ENCODE results near the gene SKOR1.

SKOR1 gene

DNA sequence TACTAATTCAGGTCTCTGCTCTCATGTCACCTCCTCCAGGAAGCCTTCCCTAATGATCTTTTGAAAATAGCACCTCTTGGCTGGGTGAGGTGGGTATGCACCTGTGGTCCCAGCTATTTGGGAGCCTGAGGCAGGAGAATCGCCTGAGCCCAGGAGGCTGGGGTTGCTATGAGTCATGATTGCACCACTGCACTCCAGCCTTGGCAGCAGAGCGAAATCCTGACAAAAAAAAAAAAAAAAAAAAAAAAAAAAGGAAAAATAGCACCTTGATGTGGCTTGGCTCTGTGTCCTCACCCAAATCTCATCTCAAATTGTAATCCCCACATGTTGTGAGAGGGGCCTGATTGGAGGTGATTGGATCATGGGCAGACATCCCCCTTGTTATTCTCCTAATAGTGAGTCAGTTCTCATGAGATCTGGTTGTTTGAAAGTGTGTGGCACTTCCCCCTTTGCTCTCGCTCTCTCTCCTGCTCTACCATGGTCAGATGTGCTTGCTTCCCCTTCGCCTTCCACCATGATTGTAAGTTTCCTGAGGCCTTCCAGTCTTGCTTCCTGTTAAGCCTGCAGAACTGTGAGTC, 25.8 kb downstream of the SKOR1 start:
- H3K9me3 ChIP-seq: no peaks in the 10 kb centered on the region
- H3K27me3 ChIP-seq (ENCODE audit: low read depth): no peaks in the 10 kb centered on the region
- in situ Hi-C loops (cut with MboI; ENCODE audit: low sequenced_read_pairs): no loop called here
- no peaks in the 10 kb centered on the region for H3K36me3 ChIP-seq (replicated peaks)
- no peak overlapping the region for H3K4me3 ChIP-seq
- peak in 1 of 2 experiments; percentile 8 for DNase-seq (ENCODE audit: low spot score in 2 of 2)
- peaks cover 5% of the 10 kb centered on the region for H3K4me1 ChIP-seq

DNA sequence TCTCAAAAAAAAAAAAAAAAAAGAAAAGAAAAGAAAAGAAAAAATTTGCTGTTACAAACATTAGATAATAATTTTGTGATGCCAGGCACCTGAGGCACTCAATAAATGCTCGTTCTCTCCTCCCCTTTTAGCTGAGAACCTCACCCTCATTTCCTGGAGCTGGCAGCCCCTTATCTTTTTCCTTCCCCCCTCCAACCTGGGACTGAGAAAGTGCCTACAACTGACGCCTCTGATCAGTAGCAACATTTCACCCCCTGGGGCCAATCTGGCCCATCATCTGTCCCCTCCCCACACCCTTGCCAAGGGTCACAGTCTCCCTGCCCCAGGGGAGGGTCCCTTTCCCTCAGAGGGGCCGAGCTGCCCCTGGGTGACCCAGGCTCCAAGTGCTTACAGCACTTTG, 27.1 kb downstream of the SKOR1 start:
- in situ Hi-C loops (cut with MboI; ENCODE audit: low sequenced_read_pairs): no loop called here
- H3K36me3 ChIP-seq (replicated peaks): no peaks in the 10 kb centered on the region
- H3K4me1 ChIP-seq: no peaks in the 10 kb centered on the region

DNA sequence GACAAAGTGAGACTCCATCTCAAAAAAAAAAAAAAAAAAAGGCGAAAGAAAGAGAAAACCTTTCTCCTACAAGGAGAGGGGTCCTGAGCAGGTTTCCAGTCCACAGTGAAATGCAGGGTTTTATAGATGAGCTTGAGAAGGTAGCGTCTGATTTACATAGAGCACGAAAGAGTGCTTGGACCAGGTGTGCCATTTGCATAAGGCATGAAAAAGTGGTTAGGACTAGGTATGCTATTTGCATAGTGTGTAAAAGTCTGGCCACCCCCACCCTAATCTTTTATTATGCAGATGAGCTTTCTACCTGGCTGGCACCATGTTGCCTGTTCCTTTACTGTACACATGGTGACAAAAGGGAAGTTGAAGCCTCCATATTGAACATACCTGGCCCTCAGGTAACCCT, 28.1 kb downstream of the SKOR1 start:
- Histone ChIP-seq H3K4me3 (no peak overlapping the region), H3K27me3 (ENCODE audit: low read depth) (no peaks in the 10 kb centered on the region), H3K4me1 (no peaks in the 10 kb centered on the region), H3K36me3 (replicated peaks) (no peaks in the 10 kb centered on the region), H3K9me3 (no peaks in the 10 kb centered on the region)
- DNase-seq (ENCODE audit: low spot score in 2 of 2): peak in 1 of 2 experiments; percentile 6
- in situ Hi-C loops (cut with MboI; ENCODE audit: low sequenced_read_pairs): no loop called here

More for the DNA sequence above, 27.1 kb downstream of the SKOR1 start:
- H3K27me3 ChIP-seq (ENCODE audit: low read depth): no peaks in the 10 kb centered on the region
- no peaks in the 10 kb centered on the region for H3K9me3 ChIP-seq
- no peak overlapping the region for H3K4me3 ChIP-seq
- DNase-seq (ENCODE audit: low spot score in 2 of 2): peak in 1 of 2 experiments; percentile 8

DNA sequence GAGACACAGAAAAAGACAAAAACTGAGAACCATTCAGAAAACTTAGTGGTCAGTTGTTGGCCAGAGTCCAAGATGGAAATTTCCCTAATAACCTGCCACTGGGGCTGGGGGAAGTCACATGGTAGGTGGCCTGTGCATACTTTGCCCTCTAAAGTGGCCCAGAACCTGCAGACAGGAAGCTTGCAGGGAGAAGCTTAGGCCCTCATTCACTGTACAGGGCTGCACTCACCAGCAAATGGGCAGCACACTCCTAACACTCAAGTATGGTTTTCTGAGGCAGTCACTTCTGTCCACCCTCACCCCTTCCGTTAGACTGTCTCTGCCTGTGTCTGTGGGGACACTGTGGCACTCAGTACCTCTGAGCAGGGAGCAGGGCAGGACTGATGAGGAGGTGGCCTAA, 29.0 kb downstream of the SKOR1 start:
- Histone ChIP-seq H3K9me3 (no peaks in the 10 kb centered on the region), H3K27me3 (ENCODE audit: low read depth) (no peaks in the 10 kb centered on the region), H3K4me1 (no peaks in the 10 kb centered on the region), H3K36me3 (replicated peaks) (no peaks in the 10 kb centered on the region), H3K4me3 (no peak overlapping the region)
- DNase-seq (ENCODE audit: low spot score in 2 of 2): peak in 1 of 2 experiments; percentile 7
- in situ Hi-C loops (cut with MboI; ENCODE audit: low sequenced_read_pairs): no loop called here

DNA sequence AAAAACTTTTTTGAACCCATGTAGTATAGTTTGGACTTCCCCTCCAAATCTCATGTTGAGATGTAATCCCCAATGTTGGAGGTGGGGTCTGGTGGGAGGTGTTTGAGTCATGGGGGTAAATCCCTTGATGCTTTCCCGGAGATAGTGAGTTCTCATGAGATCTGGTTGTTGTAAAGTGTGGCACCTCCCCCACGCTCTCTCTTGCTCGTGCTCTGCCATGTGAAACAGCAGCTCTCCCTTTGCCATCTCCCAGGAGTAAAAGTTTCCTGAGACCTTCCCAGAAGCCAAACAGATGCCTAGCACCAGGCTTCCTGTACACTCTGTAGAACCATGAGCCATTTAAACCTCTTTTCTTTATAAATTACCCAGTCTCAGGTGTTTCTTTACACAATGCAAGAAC, 30.5 kb downstream of the SKOR1 start:
- peak in 1 of 2 experiments; percentile 7 for DNase-seq (ENCODE audit: low spot score in 2 of 2)
- Histone ChIP-seq H3K27me3 (ENCODE audit: low read depth) (no peaks in the 10 kb centered on the region), H3K4me3 (no peak overlapping the region), H3K4me1 (no peaks in the 10 kb centered on the region), H3K36me3 (replicated peaks) (no peaks in the 10 kb centered on the region), H3K9me3 (no peaks in the 10 kb centered on the region)
- in situ Hi-C loops (cut with MboI; ENCODE audit: low sequenced_read_pairs): no loop called here

DNA sequence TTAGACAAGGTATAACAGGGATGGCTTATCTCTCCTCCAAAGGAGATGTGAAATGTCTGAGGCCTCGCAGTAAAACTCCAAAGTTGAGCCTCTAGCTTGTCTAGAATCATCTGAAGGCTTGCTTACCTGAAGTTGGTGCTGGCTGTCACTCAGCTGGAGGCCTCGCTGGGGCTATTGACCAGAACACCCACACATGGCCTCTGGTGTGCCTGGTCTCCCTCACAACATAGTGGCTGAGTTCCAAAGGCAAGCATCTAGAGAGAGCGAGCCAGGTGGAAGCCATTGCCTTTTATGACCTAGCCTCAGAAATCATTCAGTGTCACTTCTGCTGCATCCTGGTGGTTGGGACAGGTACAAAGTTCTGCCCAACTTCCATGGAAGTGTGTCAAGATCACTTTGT, 31.9 kb downstream of the SKOR1 start:
- peak in 1 of 2 experiments; percentile 9 for DNase-seq (ENCODE audit: low spot score in 2 of 2)
- H3K9me3 ChIP-seq: no peaks in the 10 kb centered on the region
- no peaks in the 10 kb centered on the region for H3K4me1 ChIP-seq
- H3K4me3 ChIP-seq: no peak overlapping the region
- no peaks in the 10 kb centered on the region for H3K27me3 ChIP-seq (ENCODE audit: low read depth)
- no peaks in the 10 kb centered on the region for H3K36me3 ChIP-seq (replicated peaks)
- in situ Hi-C loops (cut with MboI; ENCODE audit: low sequenced_read_pairs): no loop called here

DNA sequence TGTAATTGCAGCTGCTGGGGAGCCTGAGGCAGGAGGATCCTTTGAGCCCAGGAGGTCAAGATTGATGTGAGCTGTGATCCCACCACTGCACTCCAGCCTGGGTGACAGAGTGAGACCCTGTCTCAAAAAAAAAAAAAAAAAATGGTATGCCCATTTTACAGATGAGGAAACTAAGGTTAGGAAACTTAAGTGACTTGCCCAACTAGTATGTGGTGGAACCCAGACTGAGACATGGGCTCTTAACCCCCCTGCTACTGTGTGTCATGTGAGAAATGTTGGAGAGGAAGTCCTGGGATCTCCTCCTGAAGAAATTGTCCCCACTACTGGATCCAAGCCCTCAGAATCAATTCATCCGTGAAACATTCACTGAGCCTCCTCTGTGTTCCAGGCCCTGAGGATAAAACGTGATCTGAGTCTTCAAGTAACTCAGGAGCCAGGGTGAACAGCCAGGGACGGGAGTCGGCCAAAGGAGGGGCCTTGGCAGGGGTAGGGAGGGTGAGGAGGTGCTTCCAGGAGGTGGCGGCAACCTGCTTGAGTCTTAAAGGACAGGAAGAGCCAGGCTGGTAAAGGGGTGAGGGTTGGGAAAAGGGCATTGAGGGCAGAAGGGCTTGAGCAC, 34.1 kb downstream of the SKOR1 start:
- H3K4me1 ChIP-seq: peaks cover 4% of the 10 kb centered on the region
- in situ Hi-C loops (cut with MboI; ENCODE audit: low sequenced_read_pairs): no loop called here
- no peaks in the 10 kb centered on the region for H3K36me3 ChIP-seq (replicated peaks)
- H3K27me3 ChIP-seq (ENCODE audit: low read depth): no peaks in the 10 kb centered on the region
- no peaks in the 10 kb centered on the region for H3K9me3 ChIP-seq
- DNase-seq (ENCODE audit: low spot score in 2 of 2): no peak
- H3K4me3 ChIP-seq: no peak overlapping the region

DNA sequence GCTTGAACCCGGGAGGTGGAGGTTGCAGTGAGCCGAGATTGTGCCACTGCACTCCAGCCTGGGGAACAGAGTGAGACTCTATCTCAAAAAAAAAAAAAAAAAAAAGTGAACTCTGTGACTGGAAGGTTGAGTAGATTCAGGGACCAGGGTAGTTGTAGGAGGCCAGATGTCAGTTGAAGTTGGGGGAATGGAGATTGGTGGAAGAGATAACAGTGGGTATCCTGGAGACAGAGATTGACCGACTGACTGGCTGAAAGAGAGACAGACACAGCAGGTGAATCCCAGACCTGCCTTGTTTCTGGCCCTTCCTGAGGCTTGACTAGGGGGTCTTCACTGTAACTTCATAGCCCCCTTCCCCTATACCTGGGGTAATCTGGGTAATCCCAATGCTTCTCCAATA, 36.7 kb downstream of the SKOR1 start:
- Histone ChIP-seq H3K36me3 (replicated peaks) (no peaks in the 10 kb centered on the region), H3K9me3 (no peaks in the 10 kb centered on the region), H3K27me3 (ENCODE audit: low read depth) (no peaks in the 10 kb centered on the region), H3K4me3 (no peak overlapping the region), H3K4me1 (peaks cover 19% of the 10 kb centered on the region)
- peak in 1 of 2 experiments; percentile 5 for DNase-seq (ENCODE audit: low spot score in 2 of 2)
- in situ Hi-C loops (cut with MboI; ENCODE audit: low sequenced_read_pairs): loop anchor here (5.0 kb wide), 1 partner anchor 300 kb away; no protein-coding TSS in a partner anchor

DNA sequence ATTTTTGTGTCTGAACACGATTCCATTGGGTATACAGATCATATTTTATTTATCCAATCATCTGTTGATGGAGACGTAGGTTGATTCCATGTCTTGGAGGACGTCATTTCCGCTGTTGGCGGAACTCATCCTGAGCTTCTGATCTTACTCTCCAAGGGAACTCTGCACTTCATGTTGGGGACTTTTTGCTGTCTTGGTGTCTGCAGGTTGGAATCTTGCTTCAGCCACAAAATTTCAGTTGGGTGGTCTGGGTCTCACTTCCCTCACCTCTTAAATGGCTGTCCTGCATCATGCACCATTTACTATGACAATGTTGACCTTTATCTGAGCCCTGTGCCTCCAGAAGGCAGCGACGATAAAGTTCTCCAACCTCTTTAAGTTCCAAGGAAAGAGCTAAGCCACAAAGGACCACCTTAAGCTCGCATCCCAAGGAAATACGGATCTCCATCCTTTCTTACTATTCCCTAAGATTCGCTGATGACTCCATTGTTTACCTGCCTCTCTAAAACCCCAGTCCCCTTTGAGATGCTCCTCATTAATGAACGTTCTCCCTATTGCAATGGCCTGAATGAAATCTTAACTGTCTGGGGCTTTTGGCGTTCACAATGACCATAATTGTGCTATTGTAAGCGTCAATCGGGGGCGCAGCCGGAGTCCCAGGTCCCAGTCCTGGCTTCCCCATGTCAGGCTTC, 37.6 kb downstream of the SKOR1 start:
- in situ Hi-C loops (cut with MboI; ENCODE audit: low sequenced_read_pairs): loop anchor here (5.0 kb wide), 1 partner anchor 299 kb away; no protein-coding TSS in a partner anchor
- Histone ChIP-seq H3K4me1 (peaks cover 19% of the 10 kb centered on the region), H3K4me3 (no peak overlapping the region), H3K27me3 (ENCODE audit: low read depth) (no peaks in the 10 kb centered on the region), H3K9me3 (no peaks in the 10 kb centered on the region), H3K36me3 (replicated peaks) (no peaks in the 10 kb centered on the region)
- no peak for DNase-seq (ENCODE audit: low spot score in 2 of 2)

DNA sequence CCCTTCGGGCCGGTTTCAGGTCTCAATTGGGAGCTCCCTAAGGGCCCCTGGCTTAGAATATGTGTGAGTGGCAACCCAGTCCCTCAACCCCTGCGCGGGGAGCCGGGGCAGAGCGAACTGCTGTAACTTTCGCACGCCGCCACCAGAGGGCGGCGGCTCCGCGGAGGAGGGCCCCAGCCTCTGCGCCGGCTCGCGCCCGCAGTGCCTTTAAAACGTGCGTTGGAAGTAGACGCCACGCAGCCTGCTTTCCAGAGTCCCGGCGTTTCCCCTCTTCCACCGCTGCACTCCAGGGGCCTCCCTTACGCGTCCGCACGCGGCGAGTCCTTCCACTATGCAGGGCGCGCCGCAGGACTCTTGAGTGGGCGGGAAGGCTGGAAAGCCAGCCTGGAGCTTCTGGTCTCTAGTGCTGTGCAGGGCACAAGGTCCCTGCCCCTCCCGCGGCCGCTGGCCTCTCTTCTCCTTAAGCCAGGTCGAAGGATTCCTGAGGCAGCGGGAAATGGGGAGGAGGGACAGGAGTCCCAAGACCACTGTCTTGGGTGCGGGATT, 38.2 kb downstream of the SKOR1 start:
- H3K36me3 ChIP-seq (replicated peaks): no peaks in the 10 kb centered on the region
- H3K27me3 ChIP-seq (ENCODE audit: low read depth): no peaks in the 10 kb centered on the region
- peak overlapping the region; percentile 23 for H3K4me3 ChIP-seq
- H3K9me3 ChIP-seq: no peaks in the 10 kb centered on the region
- in situ Hi-C loops (cut with MboI; ENCODE audit: low sequenced_read_pairs): loop anchor here (5.0 kb wide), 1 partner anchor 299 kb away; no protein-coding TSS in a partner anchor
- peak; percentile 95 to 96 for DNase-seq (ENCODE audit: low spot score in 2 of 2)
- peaks cover 19% of the 10 kb centered on the region for H3K4me1 ChIP-seq

DNA sequence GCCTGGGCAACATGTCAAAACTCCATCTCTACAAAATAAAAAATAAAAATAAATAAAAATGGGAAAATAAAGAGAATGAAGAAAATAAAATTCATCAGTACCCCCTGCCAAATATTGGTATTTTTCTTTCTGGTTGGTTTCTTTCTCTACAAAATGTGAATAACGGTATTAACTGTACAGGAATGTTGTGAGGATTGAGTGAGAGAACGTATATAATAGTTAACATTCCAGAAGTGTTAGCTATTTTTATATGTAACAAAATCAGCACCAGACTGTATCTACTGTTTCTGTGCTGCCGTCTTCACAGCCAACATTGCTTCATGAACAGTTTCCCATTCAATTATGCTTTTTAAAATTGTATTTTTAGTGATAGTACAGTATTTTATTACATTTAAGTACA, 40.0 kb downstream of the SKOR1 start:
- peaks cover 19% of the 10 kb centered on the region for H3K4me1 ChIP-seq
- no peaks in the 10 kb centered on the region for H3K27me3 ChIP-seq (ENCODE audit: low read depth)
- H3K36me3 ChIP-seq (replicated peaks): no peaks in the 10 kb centered on the region
- no peak overlapping the region for H3K4me3 ChIP-seq
- in situ Hi-C loops (cut with MboI; ENCODE audit: low sequenced_read_pairs): no loop called here
- peak; percentile 6 to 80 for DNase-seq (ENCODE audit: low spot score in 2 of 2)
- peaks cover 3% of the 10 kb centered on the region; the same call in 1 of the 2 replicates for H3K9me3 ChIP-seq

DNA sequence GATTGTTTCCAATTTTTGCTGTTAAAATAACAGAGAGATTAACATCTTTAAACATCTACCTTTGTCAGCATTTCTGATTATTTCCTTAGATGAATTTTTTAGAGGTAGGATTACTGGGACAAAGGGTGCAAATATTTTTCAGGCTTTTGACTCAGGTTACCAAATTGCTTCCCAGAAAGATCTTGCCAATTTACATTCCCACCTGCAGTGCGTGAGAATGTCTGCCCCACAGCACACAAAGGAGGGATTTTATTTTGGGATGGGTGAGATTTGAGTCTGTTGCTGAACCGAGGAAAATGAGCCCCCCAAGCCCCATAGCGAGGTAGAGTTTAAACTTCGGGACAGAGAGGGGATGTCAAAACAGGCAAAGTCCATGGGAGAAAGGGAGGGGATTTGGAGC, 40.5 kb downstream of the SKOR1 start:
- H3K36me3 ChIP-seq (replicated peaks): no peaks in the 10 kb centered on the region
- DNase-seq (ENCODE audit: low spot score in 2 of 2): peak; percentile 53 to 80
- H3K27me3 ChIP-seq (ENCODE audit: low read depth): no peaks in the 10 kb centered on the region
- peaks cover 4% of the 10 kb centered on the region; the same call in 1 of the 2 replicates for H3K9me3 ChIP-seq
- H3K4me3 ChIP-seq: no peak overlapping the region
- peaks cover 19% of the 10 kb centered on the region for H3K4me1 ChIP-seq
- in situ Hi-C loops (cut with MboI; ENCODE audit: low sequenced_read_pairs): no loop called here

DNA sequence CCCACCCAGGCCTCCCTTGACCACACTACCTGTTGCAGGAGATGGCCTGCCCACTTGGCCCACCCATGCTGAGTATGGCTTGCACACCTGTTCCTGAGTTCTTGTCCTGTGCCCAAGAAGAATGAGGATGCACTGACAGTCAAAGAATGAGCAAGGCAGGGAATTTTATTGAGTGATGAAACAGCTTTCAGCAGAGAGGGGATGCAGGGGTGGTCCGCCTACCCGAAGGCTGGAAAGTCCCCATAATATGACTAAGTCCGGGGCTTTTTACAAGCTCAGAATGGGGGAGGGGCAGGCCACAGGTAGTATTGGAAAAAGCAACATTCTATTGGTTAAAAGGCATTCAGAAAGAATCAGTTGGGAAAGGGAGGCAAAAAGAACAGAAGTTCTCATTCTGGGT, 44.4 kb downstream of the SKOR1 start:
- 0 out of 2 replicates have a peak, but pooled peaks cover 4% of the 10 kb centered on the region for H3K27me3 ChIP-seq (ENCODE audit: low read depth)
- no peak overlapping the region for H3K4me3 ChIP-seq
- in situ Hi-C loops (cut with MboI; ENCODE audit: low sequenced_read_pairs): no loop called here
- peak in 1 of 2 experiments; percentile 6 for DNase-seq (ENCODE audit: low spot score in 2 of 2)
- H3K4me1 ChIP-seq: peaks cover 15% of the 10 kb centered on the region
- peaks cover 4% of the 10 kb centered on the region for H3K9me3 ChIP-seq
- no peaks in the 10 kb centered on the region for H3K36me3 ChIP-seq (replicated peaks)

Data from HAP-1 (cell line).